H1 (cell line): Measurements from ENCODE around the gene SNX25. TPM values are rescaled to one million over a fixed set of nuclear protein-coding genes. Genes with fewer than 3 reads are reported as not detected.

Experiments
- BACH1 ChIP-seq: IDR thresholded peaks from 2 replicates; pipeline ENCODE4 v1.6.1; 2012; ENCODE audit warnings: low read length, improper control_type of control experiment
- CEBPB ChIP-seq: IDR thresholded peaks from 2 replicates; pipeline ENCODE4 v1.6.1; 2012; ENCODE audit warnings: low read depth, low read length
- CHD1 ChIP-seq: IDR thresholded peaks from 2 replicates; pipeline ENCODE4 v1.6.1; 2012; ENCODE audit warnings: low read depth, low read length, improper control_type of control experiment
- CHD2 ChIP-seq: IDR thresholded peaks from 2 replicates; pipeline ENCODE4 v1.6.1; 2012; ENCODE audit warnings: low read length, improper control_type of control experiment
- E2F6 ChIP-seq: IDR thresholded peaks from 2 replicates; pipeline ENCODE4 v1.6.1; 2012; ENCODE audit warnings: inconsistent platforms
- EZH2 ChIP-seq: fragments of 200-600 bp; sonication (generic); IDR thresholded peaks from 2 replicates; pipeline ENCODE4 v1.7.1; 2012; ENCODE audit warnings: low read depth, mild to moderate bottlenecking, moderate library complexity, low read length, inconsistent platforms; ENCODE audit not compliant: severe bottlenecking
- JUND ChIP-seq: IDR thresholded peaks from 2 replicates; pipeline ENCODE4 v1.6.1; 2011; ENCODE audit warnings: mild to moderate bottlenecking, improper control_type of control experiment, low read length
- KDM4A ChIP-seq: IDR thresholded peaks from one replicate; pipeline ENCODE4 v1.7.1; 2012; ENCODE audit warnings: low read depth, mild to moderate bottlenecking, moderate library complexity, low read length, inconsistent platforms; ENCODE audit not compliant: severe bottlenecking
- KDM5A ChIP-seq: fragments of 200-600 bp; IDR thresholded peaks from 2 replicates; pipeline ENCODE4 v1.7.1; 2012; ENCODE audit warnings: mild to moderate bottlenecking, low read length, inconsistent platforms, mixed read lengths
- RFX5 ChIP-seq: IDR thresholded peaks from 2 replicates; pipeline ENCODE4 v1.6.1; 2011; ENCODE audit warnings: low read depth, low read length, improper control_type of control experiment, borderline replicate concordance
- RXRA ChIP-seq: IDR thresholded peaks from 2 replicates; pipeline ENCODE4 v1.6.1; 2011; ENCODE audit warnings: low read depth, mild to moderate bottlenecking, low read length, moderate library complexity; ENCODE audit not compliant: insufficient read depth
- SAP30 ChIP-seq: fragments of 300-600 bp; sonication (generic); IDR thresholded peaks from 2 replicates; pipeline ENCODE4 v1.7.1; 2012; ENCODE audit warnings: low read length, moderate library complexity, mild to moderate bottlenecking, inconsistent platforms; ENCODE audit not compliant: insufficient read depth, insufficient replicate concordance
- SIX5 ChIP-seq: IDR thresholded peaks from 2 replicates; pipeline ENCODE4 v1.6.1; 2011; ENCODE audit warnings: mild to moderate bottlenecking, low read depth, low read length
- SP1 ChIP-seq: IDR thresholded peaks from 2 replicates; pipeline ENCODE4 v1.6.1; 2011; ENCODE audit warnings: low read depth, low read length
- SRF ChIP-seq: IDR thresholded peaks from 2 replicates; pipeline ENCODE4 v1.6.1; 2011; ENCODE audit warnings: mild to moderate bottlenecking, low read depth, low read length, moderate library complexity
- TAF1 ChIP-seq: IDR thresholded peaks from 2 replicates; pipeline ENCODE4 v1.6.1; 2011; ENCODE audit warnings: mild to moderate bottlenecking, low read depth, low read length
- TCF12 ChIP-seq: IDR thresholded peaks from 2 replicates; pipeline ENCODE4 v1.6.1; 2011; ENCODE audit warnings: low read depth, mild to moderate bottlenecking, low read length
- YY1 ChIP-seq: IDR thresholded peaks from 2 replicates; pipeline ENCODE4 v1.6.1; 2011; ENCODE audit warnings: low read depth, mild to moderate bottlenecking, low read length
- polyA plus RNA-seq, 7 experiments: library from polyadenylated mRNA; depleted of rRNA in 3 of 7; stranded (reverse) in 5 of 7; unstranded in 2 of 7; fragments of >200 nt in 5 of 7; fragments of 200-250 nt in 2 of 7; gene quantifications; 1 replicate in 5 of 7; 2 replicates in 1 of 7; 4 replicates in 1 of 7; pipeline versions ENCODE4 v1.2.1 to v1.2.3, GENCODE V29; 2011 to 2013; ENCODE audit warnings: missing spikeins in 2 of 7, mixed read lengths in 2 of 7
- total RNA-seq: library from RNA; stranded (reverse); fragmentation: NEBNext Ultra II Directional; extraction: Animal tissue kit (Norgen Biotek cat#: 25700); gene quantifications from 2 replicates; pipeline ENCODE4 v1.2.1, GENCODE V29; 2021
- TF ChIP-seq, protein P1 (sequence below): IDR thresholded peaks from 2 replicates; pipeline ENCODE4 v1.6.1; 2011; ENCODE audit warnings: low read depth, mild to moderate bottlenecking, low read length; ENCODE audit not compliant: insufficient read depth

The SNX25 gene
- total and polyA plus RNA-seq, 2 of the 8 experiments (the other 6 are each of a cell fraction or from before 2014, with no cell fraction given) = 5.4 to 19.9 TPM

- TF ChIP-seq E2F6 = no peak
- TF ChIP-seq, protein P1, sequence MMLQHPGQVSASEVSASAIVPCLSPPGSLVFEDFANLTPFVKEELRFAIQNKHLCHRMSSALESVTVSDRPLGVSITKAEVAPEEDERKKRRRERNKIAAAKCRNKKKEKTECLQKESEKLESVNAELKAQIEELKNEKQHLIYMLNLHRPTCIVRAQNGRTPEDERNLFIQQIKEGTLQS = no peak
- no peak for TF ChIP-seq SIX5
- TF ChIP-seq SP1 = no peak
- TF ChIP-seq CEBPB = no peak
- no peak for TF ChIP-seq SRF
- TF ChIP-seq SAP30 = no peak
- TF ChIP-seq RFX5 = no peak
- TF ChIP-seq JUND = no peak
- no peak for TF ChIP-seq KDM5A
- TF ChIP-seq TAF1 = no peak
- no peak for TF ChIP-seq TCF12
- no peak for TF ChIP-seq KDM4A
- no peak for TF ChIP-seq EZH2
- TF ChIP-seq CHD2 = no peak
- no peak for TF ChIP-seq CHD1
- TF ChIP-seq RXRA = no peak
- no peak for TF ChIP-seq BACH1
- TF ChIP-seq YY1 = no peak
- TF ChIP-seq, all 59 proteins: peak for 0
Observed at GRCh38 chr4:185222598-185222997, 13.2 kb downstream of the SNX25 start (continued).
